ENCODE results near the gene CFAP299.
"Not testable (repeated sequence)": the region's sequence is repeated elsewhere in the genome, so short reads cannot be mapped to it uniquely, and the experiment has no call there.

CFAP299 gene

GRCh38 chr4:80331693-80332092 is 3.8 kb upstream of the CFAP299 start:
- DNase-seq (ENCODE audit: low read depth in 2 of 2): no peak

GRCh38 chr4:80333121-80333520 is 2.4 kb upstream of the CFAP299 start:
- DNase-seq (ENCODE audit: low read depth in 2 of 2): no peak

- DNase-seq (ENCODE audit: low read depth in 2 of 2): no peak
Measured at GRCh38 chr4:80334568-80334967, 962 bp upstream of the CFAP299 start.

GRCh38 chr4:80335226-80335553 is 340 bp upstream of the CFAP299 start:
- no peak for DNase-seq (ENCODE audit: low read depth in 2 of 2)

GRCh38 chr4:80336582-80336981 is 1.1 kb downstream of the CFAP299 start:
- no peak for DNase-seq (ENCODE audit: low read depth in 2 of 2)

GRCh38 chr4:80340036-80340435 is 4.5 kb downstream of the CFAP299 start:
- no peak for DNase-seq (ENCODE audit: low read depth in 2 of 2)

- not testable (repeated sequence) for DNase-seq (ENCODE audit: low read depth in 2 of 2)
Measured at GRCh38 chr4:80342684-80343083, 7.2 kb downstream of the CFAP299 start.

GRCh38 chr4:80343887-80344286 is 8.4 kb downstream of the CFAP299 start:
- DNase-seq (ENCODE audit: low read depth in 2 of 2): no peak

GRCh38 chr4:80360084-80360483 is 24.6 kb downstream of the CFAP299 start:
- no peak for DNase-seq (ENCODE audit: low read depth in 2 of 2)

- no peak for DNase-seq (ENCODE audit: low read depth in 2 of 2)
Measured at GRCh38 chr4:80360900-80361299, 25.4 kb downstream of the CFAP299 start.

- no peak for DNase-seq (ENCODE audit: low read depth in 2 of 2)
Measured at GRCh38 chr4:80361329-80361900, 25.9 kb downstream of the CFAP299 start.

GRCh38 chr4:80362578-80363181 is 27.1 kb downstream of the CFAP299 start:
- DNase-seq (ENCODE audit: low read depth in 2 of 2): peak; percentile 6 to 9

- peak; percentile 24 to 25 for DNase-seq (ENCODE audit: low read depth in 2 of 2)
Measured at GRCh38 chr4:80365928-80366327, 30.4 kb downstream of the CFAP299 start.

GRCh38 chr4:80367737-80368136 is 32.2 kb downstream of the CFAP299 start:
- no peak for DNase-seq (ENCODE audit: low read depth in 2 of 2)

GRCh38 chr4:80370635-80371034 is 35.1 kb downstream of the CFAP299 start:
- no peak for DNase-seq (ENCODE audit: low read depth in 2 of 2)

GRCh38 chr4:80371046-80371445 is 35.5 kb downstream of the CFAP299 start:
- no peak for DNase-seq (ENCODE audit: low read depth in 2 of 2)

GRCh38 chr4:80374180-80374579 is 38.6 kb downstream of the CFAP299 start:
- no peak for DNase-seq (ENCODE audit: low read depth in 2 of 2)

GRCh38 chr4:80382090-80382832 is 46.7 kb downstream of the CFAP299 start:
- no peak for DNase-seq (ENCODE audit: low read depth in 2 of 2)

GRCh38 chr4:80385397-80386280 is 50.1 kb downstream of the CFAP299 start:
- no peak for DNase-seq (ENCODE audit: low read depth in 2 of 2)

GRCh38 chr4:80386281-80386886 is 50.9 kb downstream of the CFAP299 start:
- no peak for DNase-seq (ENCODE audit: low read depth in 2 of 2)

GRCh38 chr4:80387390-80388283 is 52.1 kb downstream of the CFAP299 start:
- DNase-seq (ENCODE audit: low read depth in 2 of 2): no peak

Data from stimulated activated CD4-positive, alpha-beta T cell treated with anti-CD3 and anti-CD28 coated beads, Interleukin-4, amount 100 ng/mL, for 48 hours (primary cell).